COR-L47 (cell line): ENCODE data around the gene DOCK4.
A peak's percentile ranks its signal among the peaks of the same experiment; 100 is the strongest.

ENCODE experiments used
- DNase-seq: peaks from one replicate; lab custom pipeline; 2025; lab: John Stamatoyannopoulos, UW

Gene DOCK4

GRCh38 chr7:112012242-112012641 lies 194.0 kb downstream of the DOCK4 start:
- DNase-seq, result no peak

DNA sequence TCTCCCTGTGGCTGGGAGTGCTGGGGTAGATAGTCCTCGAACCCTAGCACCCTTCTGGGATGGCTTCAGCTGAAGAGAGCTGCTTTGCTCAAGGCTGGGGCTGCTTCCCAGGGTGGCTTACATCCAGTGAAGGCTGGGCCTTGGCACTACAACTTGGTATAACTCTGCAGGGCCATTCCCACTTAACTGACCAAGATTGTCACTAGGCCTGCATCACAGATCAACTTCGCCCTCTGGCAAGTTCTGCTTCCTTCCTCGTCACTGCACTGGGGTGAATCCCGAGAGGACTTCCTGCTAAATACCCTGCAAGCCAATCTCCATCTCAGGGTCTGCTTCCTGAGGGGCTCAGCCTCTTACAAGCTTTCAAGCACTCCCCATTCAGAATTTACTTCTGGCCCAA lies 195.2 kb downstream of the DOCK4 start:
- no peak for DNase-seq

- no peak for DNase-seq
Measured at GRCh38 chr7:112010109-112010508, 196.1 kb downstream of the DOCK4 start.

- DNase-seq, result no peak
Measured at GRCh38 chr7:112009081-112009480, 197.1 kb downstream of the DOCK4 start.

DNA sequence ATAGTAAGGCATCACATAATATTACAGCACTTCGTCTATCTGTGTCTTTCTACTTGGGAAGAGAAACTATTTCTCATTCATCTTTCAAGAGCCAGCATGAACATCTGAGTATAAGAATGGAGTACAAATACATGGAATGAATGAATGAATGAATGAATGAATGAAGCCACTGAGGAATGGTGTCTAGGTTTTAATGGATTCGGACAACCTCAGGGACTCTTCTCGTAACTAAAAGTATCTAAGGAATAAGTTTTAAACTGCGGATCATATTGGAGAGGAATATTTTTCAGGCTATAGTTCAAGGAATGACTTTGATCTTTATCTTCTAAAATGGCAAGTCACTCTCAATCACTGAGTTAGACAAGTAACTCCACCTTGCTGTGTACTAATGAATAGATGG lies 199.0 kb downstream of the DOCK4 start:
- DNase-seq, result no peak

DNA sequence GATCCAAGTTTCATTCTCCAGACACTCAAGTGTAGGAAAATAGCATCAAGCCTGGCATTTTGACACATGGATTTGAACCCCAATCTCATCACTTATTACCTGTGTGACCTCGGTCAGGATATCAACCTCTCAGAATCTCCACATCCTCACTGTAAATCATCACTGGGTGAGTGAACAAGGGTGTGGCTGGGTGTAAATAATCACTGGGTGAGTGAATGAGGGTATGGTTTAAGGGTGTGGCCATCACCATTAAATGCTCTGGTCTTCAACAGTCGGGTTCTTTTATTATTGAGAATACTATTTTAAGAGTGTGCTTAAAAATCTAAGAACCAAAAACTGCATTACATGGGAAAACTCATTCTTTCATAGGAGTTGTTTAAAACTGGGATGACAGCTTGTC lies 200.1 kb downstream of the DOCK4 start:
- no peak for DNase-seq

- no peak for DNase-seq
Measured at GRCh38 chr7:112005205-112005775, 200.9 kb downstream of the DOCK4 start.

DNA sequence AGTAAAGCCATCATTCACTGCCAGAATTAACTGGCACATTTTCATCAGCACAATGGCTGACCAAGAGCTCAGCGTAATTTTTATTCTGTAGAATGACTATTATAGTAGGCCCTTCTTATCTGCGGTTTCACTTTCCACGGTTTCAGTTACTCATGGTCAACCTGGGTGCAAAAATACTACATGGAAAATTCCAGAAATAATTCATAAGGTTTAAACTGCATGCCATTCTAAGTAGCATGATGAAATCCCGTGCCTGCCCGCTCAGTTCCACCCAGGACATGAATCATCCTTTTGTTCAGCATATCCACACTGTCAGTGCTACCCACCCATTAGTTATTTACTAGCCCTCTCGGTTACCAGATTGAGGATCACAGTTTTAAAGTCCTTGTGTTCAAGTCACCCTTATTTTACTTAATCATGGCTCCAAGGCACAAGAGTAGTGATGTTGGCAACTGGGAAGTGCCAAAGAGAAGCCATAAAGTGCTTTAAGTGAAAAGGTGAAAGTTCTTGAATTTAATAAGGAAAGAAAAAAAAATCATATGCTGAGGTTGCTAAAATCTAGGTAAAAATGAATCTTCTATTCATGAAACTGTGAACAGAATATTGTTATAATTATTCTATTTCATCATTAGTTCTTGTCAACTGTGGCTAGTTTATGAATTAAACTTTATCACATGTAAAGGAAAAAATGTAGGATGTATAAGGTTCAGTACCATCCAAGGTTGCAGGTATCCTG lies 204.9 kb downstream of the DOCK4 start:
- DNase-seq, result no peak

GRCh38 chr7:111998326-111998725 lies 207.9 kb downstream of the DOCK4 start:
- no peak for DNase-seq

GRCh38 chr7:111997546-111997945 lies 208.7 kb downstream of the DOCK4 start:
- DNase-seq, result no peak

DNA sequence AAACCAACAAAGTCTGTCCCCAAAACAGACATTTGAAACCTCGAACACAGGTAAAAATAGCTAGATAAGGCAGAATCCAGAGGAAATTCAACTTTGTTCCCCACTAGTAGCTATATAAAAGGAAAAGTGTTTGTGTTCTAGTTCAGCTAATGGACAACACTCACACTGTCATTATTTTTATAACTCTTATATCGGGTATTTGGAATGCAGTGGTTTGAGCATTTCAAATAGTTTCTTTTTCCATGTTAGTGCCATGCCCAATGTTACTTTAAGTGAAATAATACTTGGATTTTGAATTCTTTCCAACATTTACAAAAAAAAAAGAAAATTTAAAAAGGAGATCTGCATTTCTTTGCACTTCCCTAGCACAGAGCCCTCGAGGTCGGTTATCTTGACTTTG lies 213.6 kb downstream of the DOCK4 start:
- DNase-seq, result no peak

- no peak for DNase-seq
Measured at GRCh38 chr7:111990643-111991042, 215.6 kb downstream of the DOCK4 start.

GRCh38 chr7:111987886-111988285 lies 218.3 kb downstream of the DOCK4 start:
- no peak for DNase-seq

- DNase-seq, result no peak
Measured at GRCh38 chr7:111987115-111987826, 218.9 kb downstream of the DOCK4 start.

GRCh38 chr7:111986601-111987000 lies 219.6 kb downstream of the DOCK4 start:
- DNase-seq, result no peak

DNA sequence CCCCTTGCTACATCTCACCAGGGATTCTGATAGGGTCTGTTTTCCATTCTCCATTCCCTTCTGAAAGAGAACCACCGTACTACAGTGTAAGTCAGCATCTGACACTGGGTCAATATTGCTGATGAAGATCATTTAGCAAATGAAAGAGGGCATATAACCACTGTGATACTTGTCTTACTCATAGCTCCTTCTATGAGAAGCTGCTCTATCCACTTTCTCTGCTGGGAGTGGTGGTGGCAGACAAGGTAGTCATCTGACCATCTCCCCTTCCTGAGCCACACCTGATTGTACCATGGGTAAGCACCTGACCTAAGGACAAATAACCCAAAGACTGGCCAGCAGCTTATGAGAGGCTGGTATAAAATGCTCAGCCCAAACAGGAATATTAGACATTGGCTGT lies 220.4 kb downstream of the DOCK4 start:
- DNase-seq, result no peak

GRCh38 chr7:111982804-111983203 lies 223.4 kb downstream of the DOCK4 start:
- DNase-seq, result no peak

DNA sequence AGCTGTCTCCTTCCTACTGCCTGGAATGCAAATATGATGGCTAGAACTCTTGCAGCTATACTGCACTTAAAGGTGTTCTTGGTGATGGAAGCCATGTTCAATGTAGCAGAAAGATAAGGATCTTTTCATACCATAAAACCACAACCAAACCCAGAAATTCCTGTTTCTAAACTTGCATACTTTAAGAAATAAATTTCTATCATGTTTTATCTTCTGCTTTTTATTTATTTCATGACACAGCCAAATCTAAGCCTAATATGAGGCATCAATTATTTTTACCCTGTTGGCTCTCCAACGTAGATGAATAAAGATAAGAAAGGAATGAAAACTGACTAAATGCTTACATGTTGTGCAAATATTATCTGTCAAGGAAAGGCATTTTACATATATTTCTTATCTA lies 224.1 kb downstream of the DOCK4 start:
- no peak for DNase-seq

DNA sequence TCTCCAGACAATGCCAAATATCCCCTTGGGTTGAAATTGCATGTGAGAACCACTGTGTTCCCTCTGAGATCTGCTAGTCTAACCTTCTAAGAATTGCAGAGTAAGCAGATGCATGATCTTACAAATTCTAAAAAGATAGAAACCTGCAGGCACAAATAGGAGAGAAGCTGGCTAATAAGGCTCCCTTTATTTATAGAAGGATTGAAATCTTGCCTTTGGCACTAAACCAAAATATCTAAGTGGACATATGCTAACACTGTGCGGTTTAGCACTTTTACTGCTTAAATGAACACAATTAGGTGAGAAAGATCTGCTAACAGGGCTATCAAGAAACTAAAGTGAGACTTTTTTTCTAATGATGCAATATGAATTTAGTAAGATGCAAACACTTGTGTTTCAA lies 225.5 kb downstream of the DOCK4 start:
- no peak for DNase-seq

DNA sequence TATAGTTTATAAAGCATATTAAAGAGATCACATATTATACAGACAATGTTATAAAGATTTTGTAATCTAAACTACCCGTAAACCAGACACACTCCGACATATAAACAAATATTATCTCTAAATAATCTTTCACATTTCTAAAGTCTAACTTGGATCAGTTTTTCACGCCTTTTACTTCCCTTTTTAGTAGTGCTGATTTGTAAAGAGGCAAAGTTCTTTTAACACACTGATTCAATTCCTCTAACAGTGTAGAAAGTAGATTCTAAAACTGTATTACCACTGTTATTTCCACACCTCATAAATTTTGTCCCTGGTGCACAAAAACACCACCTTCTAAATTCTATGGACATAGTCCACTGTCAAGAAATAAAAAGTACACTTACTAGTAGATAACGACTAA lies 230.9 kb downstream of the DOCK4 start:
- DNase-seq, result no peak

DNA sequence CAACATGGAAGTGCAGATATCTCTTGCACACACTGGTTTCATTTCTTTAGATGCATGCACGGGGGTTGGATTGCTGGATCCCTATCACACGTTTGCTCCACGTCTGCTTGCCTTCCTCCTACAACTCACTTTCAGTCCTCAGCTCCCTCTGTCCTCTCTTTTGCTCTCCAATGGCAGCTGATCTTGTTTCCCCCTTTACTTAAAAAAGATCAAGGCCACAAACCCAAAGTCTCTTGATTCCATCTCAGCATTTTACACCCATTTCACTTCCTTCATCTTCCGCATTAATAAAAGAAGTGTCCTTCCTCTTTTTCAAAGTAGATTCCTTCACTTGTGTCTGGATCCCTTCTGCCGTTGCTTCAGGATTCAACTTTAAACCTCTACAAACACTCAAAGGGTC lies 245.2 kb downstream of the DOCK4 start:
- DNase-seq, result no peak

- peak; percentile 86 for DNase-seq
Measured at GRCh38 chr7:111958896-111959295, 247.3 kb downstream of the DOCK4 start.

DNA sequence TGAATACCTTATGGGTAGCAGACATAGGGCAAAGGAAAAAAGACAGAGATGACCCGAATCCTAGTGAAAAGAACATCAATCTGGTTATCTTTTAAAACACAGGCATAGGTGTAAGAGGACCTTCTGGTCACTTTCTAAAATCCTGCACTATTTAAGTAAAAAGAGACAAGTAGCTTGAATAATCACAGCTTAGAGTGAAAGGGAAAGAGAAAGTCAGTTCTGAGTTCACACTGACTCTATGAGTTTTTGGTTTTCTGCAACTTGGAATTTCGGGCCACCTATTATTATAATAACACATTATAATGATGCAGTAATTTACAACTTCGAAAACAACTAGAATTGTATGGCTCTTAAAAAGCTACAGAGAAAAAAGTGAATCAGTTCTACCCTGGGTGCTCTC lies 247.8 kb downstream of the DOCK4 start:
- no peak for DNase-seq
